ENCODE data around the gene CTNNA3. TPM values are rescaled to one million over a fixed set of nuclear protein-coding genes. Genes with fewer than 3 reads are reported as not detected.

Gene CTNNA3
- total and polyA plus RNA-seq, 7 donors = 0.85 to 66.2 (median 28.1) TPM

DNA sequence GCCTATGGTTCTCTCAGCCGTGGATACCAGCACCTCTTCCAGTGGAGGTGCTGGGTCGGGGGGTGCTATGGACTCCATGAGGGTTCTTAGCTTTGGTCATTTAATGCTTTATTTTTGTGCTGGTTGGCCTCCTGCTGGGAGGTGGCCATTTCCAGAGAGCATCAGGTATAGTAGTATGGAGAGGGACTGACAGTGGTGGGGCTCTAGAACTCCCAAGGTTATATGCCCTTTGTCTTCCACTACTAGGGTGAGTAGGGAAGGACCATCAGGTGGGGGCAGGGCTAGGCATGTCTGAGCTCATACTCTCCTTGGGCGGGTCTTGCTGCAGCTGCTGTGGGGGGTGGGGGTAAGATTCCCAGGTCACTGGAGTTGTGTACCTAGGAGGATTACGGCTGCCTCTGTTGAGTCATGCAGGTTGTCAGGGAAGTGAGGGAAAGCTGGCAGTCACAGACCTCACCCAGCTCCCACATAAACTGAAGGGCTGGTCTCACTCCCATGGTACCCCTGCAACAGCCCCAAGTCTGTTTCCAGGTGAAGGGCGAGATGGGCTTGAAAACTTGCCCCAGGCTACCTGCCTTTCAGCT is 1533.3 kb downstream of the CTNNA3 start:
- Histone ChIP-seq H3K4me3 (no peak overlapping the region), H3K27ac (no peak overlapping the region), H3K36me3 (ENCODE audit: insufficient read depth in 1 of 2, low read depth in 1 of 2) (no peaks in the 10 kb centered on the region), H3K9me3 (no peaks in the 10 kb centered on the region), H3K27me3 (ENCODE audit: insufficient read depth in 3 of 3, low read length in 2 of 3) (no peaks in the 10 kb centered on the region), H3K4me1 (no peaks in the 10 kb centered on the region)
- DNase-seq (no peak), ATAC-seq (no peak)
- WGBS, 3 donors = 85 to 92% (median 88%) methylated on average over 5 of the region's 5 CpGs
- intact Hi-C loops (cut with DNase I) = no loop called here
- TF ChIP-seq, protein P1, sequence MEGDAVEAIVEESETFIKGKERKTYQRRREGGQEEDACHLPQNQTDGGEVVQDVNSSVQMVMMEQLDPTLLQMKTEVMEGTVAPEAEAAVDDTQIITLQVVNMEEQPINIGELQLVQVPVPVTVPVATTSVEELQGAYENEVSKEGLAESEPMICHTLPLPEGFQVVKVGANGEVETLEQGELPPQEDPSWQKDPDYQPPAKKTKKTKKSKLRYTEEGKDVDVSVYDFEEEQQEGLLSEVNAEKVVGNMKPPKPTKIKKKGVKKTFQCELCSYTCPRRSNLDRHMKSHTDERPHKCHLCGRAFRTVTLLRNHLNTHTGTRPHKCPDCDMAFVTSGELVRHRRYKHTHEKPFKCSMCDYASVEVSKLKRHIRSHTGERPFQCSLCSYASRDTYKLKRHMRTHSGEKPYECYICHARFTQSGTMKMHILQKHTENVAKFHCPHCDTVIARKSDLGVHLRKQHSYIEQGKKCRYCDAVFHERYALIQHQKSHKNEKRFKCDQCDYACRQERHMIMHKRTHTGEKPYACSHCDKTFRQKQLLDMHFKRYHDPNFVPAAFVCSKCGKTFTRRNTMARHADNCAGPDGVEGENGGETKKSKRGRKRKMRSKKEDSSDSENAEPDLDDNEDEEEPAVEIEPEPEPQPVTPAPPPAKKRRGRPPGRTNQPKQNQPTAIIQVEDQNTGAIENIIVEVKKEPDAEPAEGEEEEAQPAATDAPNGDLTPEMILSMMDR (IDR thresholded peaks at IDR 0.05) = no peak

DNA sequence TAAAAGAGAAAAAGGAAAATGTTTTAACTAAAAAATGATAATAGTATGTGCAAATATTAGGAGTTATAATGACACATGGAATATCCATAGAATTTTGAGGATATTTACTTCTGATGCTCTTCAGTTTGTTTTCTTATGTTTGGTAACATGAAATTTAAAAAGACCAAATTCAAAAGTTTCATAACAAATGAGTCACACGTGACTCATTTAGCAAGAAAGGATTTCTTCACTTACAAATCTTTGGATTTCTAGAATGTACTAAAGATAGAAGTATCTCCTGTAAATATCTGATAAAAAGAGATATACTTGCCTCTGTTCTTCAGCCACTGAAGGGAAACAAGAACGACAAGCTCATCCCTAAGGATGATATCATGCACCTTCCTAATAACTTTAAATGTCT is 1544.6 kb downstream of the CTNNA3 start:
- Histone ChIP-seq H3K4me3 (no peak overlapping the region), H3K27ac (no peak overlapping the region), H3K27me3 (ENCODE audit: insufficient read depth in 3 of 3, low read length in 2 of 3) (no peaks in the 10 kb centered on the region), H3K4me1 (no peaks in the 10 kb centered on the region), H3K9me3 (no peaks in the 10 kb centered on the region), H3K36me3 (ENCODE audit: insufficient read depth in 1 of 2, low read depth in 1 of 2) (no peaks in the 10 kb centered on the region)
- WGBS, 3 donors = 64 to 72% (median 67%) methylated on average over 2 of the region's 2 CpGs
- intact Hi-C loops (cut with DNase I) = no loop called here
- ATAC-seq = no peak
- TF ChIP-seq, protein P1 (IDR thresholded peaks at IDR 0.05) = no peak
- DNase-seq = no peak

DNA sequence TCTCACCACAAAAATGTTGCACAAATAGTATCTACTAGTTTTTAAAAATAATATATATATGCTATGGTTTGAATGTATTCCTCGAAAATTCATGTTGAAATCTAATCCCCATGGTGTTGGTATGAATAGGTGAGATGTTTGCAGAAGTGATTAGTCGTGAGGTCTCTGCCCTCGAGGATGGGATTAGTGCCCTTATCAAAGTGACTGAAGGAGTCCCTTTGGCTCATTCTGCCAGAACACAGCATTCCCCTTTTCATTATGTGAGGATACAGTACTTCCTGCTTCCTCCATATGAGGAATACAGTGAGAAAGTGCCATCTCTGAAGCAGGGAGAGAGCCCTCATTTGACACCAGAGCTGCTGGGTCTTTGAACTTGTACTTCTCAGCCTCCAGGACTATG is 1547.7 kb downstream of the CTNNA3 start:
- ATAC-seq (no peak), DNase-seq (no peak)
- H3K27me3 ChIP-seq (ENCODE audit: insufficient read depth in 3 of 3, low read length in 2 of 3) = no peaks in the 10 kb centered on the region
- no peaks in the 10 kb centered on the region for H3K36me3 ChIP-seq (ENCODE audit: insufficient read depth in 1 of 2, low read depth in 1 of 2)
- intact Hi-C loops (cut with DNase I) = no loop called here
- H3K4me3 ChIP-seq = no peak overlapping the region
- H3K9me3 ChIP-seq = no peaks in the 10 kb centered on the region
- no peaks in the 10 kb centered on the region for H3K4me1 ChIP-seq
- H3K27ac ChIP-seq = no peak overlapping the region
- TF ChIP-seq, protein P1 (IDR thresholded peaks at IDR 0.05) = no peak
- WGBS, 3 donors = 71 to 78% (median 75%) methylated on average over 3 of the region's 3 CpGs

DNA sequence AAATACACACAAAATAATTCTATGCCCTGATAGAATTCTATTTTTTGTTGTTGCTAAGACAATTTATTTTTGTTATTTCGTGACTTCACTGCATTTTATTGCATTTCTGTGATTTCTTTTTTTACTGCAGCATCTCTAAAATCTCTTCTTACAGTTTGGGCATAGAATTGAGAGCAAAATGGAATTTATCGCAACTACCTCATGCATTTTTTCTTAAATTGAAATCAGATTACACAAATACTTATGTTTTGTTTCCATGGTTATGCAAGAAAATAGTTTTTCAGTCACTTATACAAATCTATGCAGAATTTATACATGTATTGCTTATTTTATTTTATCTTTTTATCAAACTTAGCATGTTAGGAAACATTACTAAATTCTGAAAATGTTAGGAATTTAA is 1552.0 kb downstream of the CTNNA3 start:
- no peak overlapping the region for H3K27ac ChIP-seq
- no peaks in the 10 kb centered on the region for H3K4me1 ChIP-seq
- WGBS, 3 donors = 71 to 76% (median 76%) methylated on average over 2 of the region's 2 CpGs
- H3K9me3 ChIP-seq = no peaks in the 10 kb centered on the region
- H3K27me3 ChIP-seq (ENCODE audit: insufficient read depth in 3 of 3, low read length in 2 of 3) = no peaks in the 10 kb centered on the region
- ATAC-seq (no peak), DNase-seq (no peak)
- H3K36me3 ChIP-seq (ENCODE audit: insufficient read depth in 1 of 2, low read depth in 1 of 2) = no peaks in the 10 kb centered on the region
- TF ChIP-seq, protein P1 (IDR thresholded peaks at IDR 0.05) = no peak
- intact Hi-C loops (cut with DNase I) = no loop called here
- no peak overlapping the region for H3K4me3 ChIP-seq

DNA sequence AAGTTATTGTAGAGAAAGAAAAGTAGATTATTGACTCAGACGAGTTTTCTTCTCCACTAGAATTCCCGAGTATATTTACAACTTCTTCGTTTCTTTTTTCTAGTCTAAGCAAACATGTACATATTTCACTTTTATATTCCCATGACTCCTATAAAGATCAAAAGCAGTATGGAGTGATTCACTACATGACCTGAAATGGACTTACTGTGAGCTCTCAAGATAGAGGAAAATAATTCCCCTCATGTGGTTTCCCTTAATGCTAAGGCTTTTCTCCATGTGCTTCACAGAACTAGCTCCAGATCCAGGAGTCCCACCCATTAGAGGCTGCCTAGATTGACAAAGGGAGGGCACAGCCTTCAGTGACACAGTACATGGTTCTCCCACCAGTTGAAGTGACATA is 1593.2 kb downstream of the CTNNA3 start:
- Histone ChIP-seq H3K27me3 (ENCODE audit: insufficient read depth in 3 of 3, low read length in 2 of 3) (no peaks in the 10 kb centered on the region), H3K9me3 (no peaks in the 10 kb centered on the region), H3K36me3 (ENCODE audit: insufficient read depth in 1 of 2, low read depth in 1 of 2) (no peaks in the 10 kb centered on the region), H3K4me1 (no peaks in the 10 kb centered on the region), H3K4me3 (no peak overlapping the region), H3K27ac (no peak overlapping the region)
- DNase-seq = no peak
- intact Hi-C loops (cut with DNase I) = no loop called here
- ATAC-seq = no peak
- 43 to 68% (median 60%) methylated on average over 3 of the region's 3 CpGs for WGBS, 3 donors
- TF ChIP-seq, protein P1 (IDR thresholded peaks at IDR 0.05) = no peak

Measured in psoas muscle (tissue), 8 donors.